ENCODE measurements around the gene MAST4.

MAST4 gene

DNA sequence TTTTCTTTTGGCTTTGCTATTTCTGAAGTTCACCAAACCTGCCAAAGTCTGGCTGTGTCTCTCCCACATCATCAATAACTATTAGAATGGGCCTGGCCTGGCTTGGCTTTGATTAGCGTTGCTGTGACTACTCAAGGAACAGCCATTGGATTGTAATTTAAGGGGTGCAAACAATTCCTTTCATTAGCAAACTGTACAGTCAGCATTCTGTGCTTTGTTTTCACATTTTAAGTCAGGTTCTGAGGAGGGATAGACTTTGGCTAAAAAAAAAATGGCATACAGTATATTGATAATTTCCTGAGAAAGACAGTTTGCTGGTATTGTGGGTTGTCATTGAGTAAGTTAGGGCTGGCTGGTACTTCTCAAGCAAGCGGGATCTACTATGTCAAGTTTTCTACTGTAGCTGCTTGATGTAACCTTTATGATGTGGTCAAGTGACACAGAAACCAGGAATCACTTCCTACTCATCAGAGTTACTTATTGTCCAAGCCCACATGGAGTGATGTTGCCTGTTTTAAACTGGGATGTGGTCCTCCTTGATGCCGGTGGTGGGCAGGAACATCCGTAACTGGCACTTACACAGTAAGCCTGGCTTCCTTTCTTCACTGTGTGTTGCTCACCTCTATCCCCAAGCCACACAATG, 439.0 kb downstream of the MAST4 start:
- no peak for DNase-seq
- no peaks in the 10 kb centered on the region for H3K4me1 ChIP-seq (ENCODE audit: low read length)
- no peak overlapping the region for H3K27ac ChIP-seq (ENCODE audit: low read length)
- H3F3A ChIP-seq (ENCODE audit: insufficient read depth, low read length) = no peaks in the 10 kb centered on the region
- H2AFZ ChIP-seq (ENCODE audit: low read length) = no peak overlapping the region
- no peaks in the 10 kb centered on the region for H3K9me2 ChIP-seq (replicated peaks; ENCODE audit: insufficient read depth, low read length)
- no peak overlapping the region for H3K4me2 ChIP-seq (ENCODE audit: low read depth, low read length)
- TF ChIP-seq EZH2phosphoT487 (IDR thresholded peaks at IDR 0.05; ENCODE audit: low read length) (no peak), EZH2 (optimal IDR thresholded peaks at IDR 0.05; ENCODE audit: low read depth, low read length) (no peak)
- TF ChIP-seq, protein P1, sequence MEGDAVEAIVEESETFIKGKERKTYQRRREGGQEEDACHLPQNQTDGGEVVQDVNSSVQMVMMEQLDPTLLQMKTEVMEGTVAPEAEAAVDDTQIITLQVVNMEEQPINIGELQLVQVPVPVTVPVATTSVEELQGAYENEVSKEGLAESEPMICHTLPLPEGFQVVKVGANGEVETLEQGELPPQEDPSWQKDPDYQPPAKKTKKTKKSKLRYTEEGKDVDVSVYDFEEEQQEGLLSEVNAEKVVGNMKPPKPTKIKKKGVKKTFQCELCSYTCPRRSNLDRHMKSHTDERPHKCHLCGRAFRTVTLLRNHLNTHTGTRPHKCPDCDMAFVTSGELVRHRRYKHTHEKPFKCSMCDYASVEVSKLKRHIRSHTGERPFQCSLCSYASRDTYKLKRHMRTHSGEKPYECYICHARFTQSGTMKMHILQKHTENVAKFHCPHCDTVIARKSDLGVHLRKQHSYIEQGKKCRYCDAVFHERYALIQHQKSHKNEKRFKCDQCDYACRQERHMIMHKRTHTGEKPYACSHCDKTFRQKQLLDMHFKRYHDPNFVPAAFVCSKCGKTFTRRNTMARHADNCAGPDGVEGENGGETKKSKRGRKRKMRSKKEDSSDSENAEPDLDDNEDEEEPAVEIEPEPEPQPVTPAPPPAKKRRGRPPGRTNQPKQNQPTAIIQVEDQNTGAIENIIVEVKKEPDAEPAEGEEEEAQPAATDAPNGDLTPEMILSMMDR (IDR thresholded peaks at IDR 0.05; ENCODE audit: low read length) = no peak
- H3K9ac ChIP-seq (ENCODE audit: low read length) = no peak overlapping the region
- no peaks in the 10 kb centered on the region for H3K79me2 ChIP-seq (ENCODE audit: low read length)
- no peaks in the 10 kb centered on the region for H4K20me1 ChIP-seq (ENCODE audit: insufficient read depth, low read length)
- no peaks in the 10 kb centered on the region for H3K9me3 ChIP-seq (replicated peaks; ENCODE audit: insufficient read depth, low read length)
- no peaks in the 10 kb centered on the region for H3K27me3 ChIP-seq (replicated peaks; ENCODE audit: insufficient read depth, low read length)
- H3K4me3 ChIP-seq (ENCODE audit: low read length) = no peak overlapping the region
- H3K36me3 ChIP-seq (replicated peaks; ENCODE audit: insufficient read depth, low read length) = no peaks in the 10 kb centered on the region

DNA sequence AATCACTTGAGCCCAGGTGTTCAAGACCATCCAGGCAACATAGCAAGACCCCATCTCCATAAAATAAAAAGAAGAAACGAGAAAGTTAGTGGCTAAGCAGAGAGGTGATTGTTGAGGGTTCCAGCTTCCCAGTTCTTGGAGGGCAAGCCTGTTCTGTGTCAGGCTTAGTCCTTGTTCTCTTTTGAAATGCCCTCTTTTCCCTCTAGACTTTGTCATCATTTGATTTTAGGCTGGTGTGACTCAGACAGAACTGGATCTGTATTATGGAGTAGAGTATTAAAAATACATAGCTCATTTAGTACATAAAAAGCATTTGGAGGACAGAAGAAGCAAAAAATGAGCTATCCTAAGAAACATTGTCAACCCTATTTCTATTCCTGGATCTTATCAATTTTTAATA, 441.0 kb downstream of the MAST4 start:
- no peak overlapping the region for H3K4me3 ChIP-seq (ENCODE audit: low read length)
- no peaks in the 10 kb centered on the region for H3K9me3 ChIP-seq (replicated peaks; ENCODE audit: insufficient read depth, low read length)
- no peaks in the 10 kb centered on the region for H3K4me1 ChIP-seq (ENCODE audit: low read length)
- no peak overlapping the region for H2AFZ ChIP-seq (ENCODE audit: low read length)
- no peak overlapping the region for H3K4me2 ChIP-seq (ENCODE audit: low read depth, low read length)
- no peak overlapping the region for H3K9ac ChIP-seq (ENCODE audit: low read length)
- H3K27ac ChIP-seq (ENCODE audit: low read length) = no peak overlapping the region
- no peaks in the 10 kb centered on the region for H3K36me3 ChIP-seq (replicated peaks; ENCODE audit: insufficient read depth, low read length)
- TF ChIP-seq EZH2 (optimal IDR thresholded peaks at IDR 0.05; ENCODE audit: low read depth, low read length) (no peak), EZH2phosphoT487 (IDR thresholded peaks at IDR 0.05; ENCODE audit: low read length) (no peak)
- TF ChIP-seq, protein P1 (IDR thresholded peaks at IDR 0.05; ENCODE audit: low read length) = no peak
- H3F3A ChIP-seq (ENCODE audit: insufficient read depth, low read length) = no peaks in the 10 kb centered on the region
- no peaks in the 10 kb centered on the region for H3K79me2 ChIP-seq (ENCODE audit: low read length)
- no peaks in the 10 kb centered on the region for H4K20me1 ChIP-seq (ENCODE audit: insufficient read depth, low read length)
- no peaks in the 10 kb centered on the region for H3K27me3 ChIP-seq (replicated peaks; ENCODE audit: insufficient read depth, low read length)
- H3K9me2 ChIP-seq (replicated peaks; ENCODE audit: insufficient read depth, low read length) = no peaks in the 10 kb centered on the region
- DNase-seq = no peak

DNA sequence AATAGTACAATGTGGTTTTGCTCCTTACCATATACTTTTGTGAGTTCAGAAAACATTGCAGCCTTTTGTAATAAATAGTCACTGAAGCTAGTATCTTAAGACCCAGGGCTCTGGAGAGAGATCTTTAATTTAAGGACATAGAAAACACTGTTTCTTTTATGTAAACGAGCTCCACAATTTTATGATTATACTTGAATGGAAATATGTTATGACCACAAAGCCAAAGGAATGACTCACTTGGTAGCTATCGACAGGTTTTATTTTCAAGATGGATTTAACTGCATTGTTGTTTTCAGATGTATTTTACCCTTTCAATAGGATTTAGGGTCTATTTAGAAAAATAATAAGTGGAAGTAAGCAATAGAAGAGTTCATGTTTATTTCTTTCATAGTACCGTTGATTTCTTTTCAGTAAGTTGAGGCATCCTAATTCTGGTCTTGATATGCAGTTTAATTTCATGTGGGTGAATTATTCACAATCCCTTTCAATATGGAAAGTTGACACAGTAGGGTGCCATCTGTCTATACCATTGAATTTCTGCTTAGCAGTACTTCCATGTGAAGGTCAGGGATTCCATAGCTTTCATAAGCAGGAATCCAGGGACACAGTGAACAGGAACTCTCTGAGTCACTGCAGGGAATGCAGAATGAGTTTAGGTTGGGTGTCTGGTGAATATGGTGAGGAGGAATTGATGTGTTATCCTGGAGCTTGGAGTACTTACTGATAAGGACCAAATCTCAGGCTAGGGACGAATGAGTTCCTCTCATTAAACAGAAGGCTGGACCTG, 442.8 kb downstream of the MAST4 start:
- no peaks in the 10 kb centered on the region for H3K27me3 ChIP-seq (replicated peaks; ENCODE audit: insufficient read depth, low read length)
- H3K9ac ChIP-seq (ENCODE audit: low read length) = no peak overlapping the region
- DNase-seq = no peak
- no peak for TF ChIP-seq EZH2 (optimal IDR thresholded peaks at IDR 0.05; ENCODE audit: low read depth, low read length)
- no peak for TF ChIP-seq EZH2phosphoT487 (IDR thresholded peaks at IDR 0.05; ENCODE audit: low read length)
- TF ChIP-seq, protein P1 (IDR thresholded peaks at IDR 0.05; ENCODE audit: low read length) = no peak
- H3K36me3 ChIP-seq (replicated peaks; ENCODE audit: insufficient read depth, low read length) = no peaks in the 10 kb centered on the region
- H3K9me3 ChIP-seq (replicated peaks; ENCODE audit: insufficient read depth, low read length) = no peaks in the 10 kb centered on the region
- H3F3A ChIP-seq (ENCODE audit: insufficient read depth, low read length) = no peaks in the 10 kb centered on the region
- H3K27ac ChIP-seq (ENCODE audit: low read length) = no peak overlapping the region
- no peaks in the 10 kb centered on the region for H3K9me2 ChIP-seq (replicated peaks; ENCODE audit: insufficient read depth, low read length)
- H3K79me2 ChIP-seq (ENCODE audit: low read length) = no peaks in the 10 kb centered on the region
- H3K4me2 ChIP-seq (ENCODE audit: low read depth, low read length) = no peak overlapping the region
- no peaks in the 10 kb centered on the region for H4K20me1 ChIP-seq (ENCODE audit: insufficient read depth, low read length)
- H3K4me3 ChIP-seq (ENCODE audit: low read length) = no peak overlapping the region
- no peaks in the 10 kb centered on the region for H3K4me1 ChIP-seq (ENCODE audit: low read length)
- no peak overlapping the region for H2AFZ ChIP-seq (ENCODE audit: low read length)

Data from MM.1S (cell line).